Erythroblast (primary cell): Measurements from ENCODE around the gene PKN3.

Experiments
- GATA1 ChIP-seq: IDR thresholded peaks from 2 replicates; pipeline ENCODE4 v1.6.1; 2011; ENCODE audit warnings: low read depth, mild to moderate bottlenecking, control low read depth, low read length, moderate library complexity
- POLR2A ChIP-seq: IDR thresholded peaks from 2 replicates; pipeline ENCODE4 v1.6.1; 2011; ENCODE audit warnings: mild to moderate bottlenecking, low read length

DNA sequence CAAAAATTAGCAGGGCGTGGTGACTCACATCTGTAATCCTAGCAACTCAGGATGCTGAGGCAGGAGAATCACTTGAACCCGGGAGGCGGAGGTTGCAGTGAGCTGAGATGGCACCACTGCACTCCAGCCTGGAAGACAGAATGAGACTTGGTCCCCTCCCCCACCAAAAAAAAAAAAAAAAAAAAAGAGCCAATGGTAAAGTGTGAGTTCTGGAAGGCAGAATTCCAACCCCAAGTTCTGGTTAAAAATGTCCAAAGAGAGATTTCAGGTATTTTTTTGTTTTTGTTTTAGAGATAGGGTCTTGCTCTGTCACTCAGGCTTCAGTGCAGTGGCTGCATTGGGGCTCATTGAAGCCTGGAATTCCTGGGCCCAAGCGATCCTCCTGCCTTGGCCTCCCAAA lies 14.8 kb upstream of the PKN3 start:
- TF ChIP-seq POLR2A: no peak
- TF ChIP-seq GATA1: no peak
